GM10248 (cell line): ENCODE data around the gene SDC1.
"Not testable (repeated sequence)": the region's sequence is repeated elsewhere in the genome, so short reads cannot be mapped to it uniquely, and the experiment has no call there.

ENCODE experiments used
- CTCF ChIA-PET: fragments of 300-600 bp; sonication (Branson Sonifier 250); formaldehyde crosslinking; extraction: SDS; loops from one replicate; lab custom pipeline; 2021; ENCODE audit warnings: antibody characterized with exemption; lab: Yijun Ruan, JAX
- POLR2A ChIA-PET: fragments of 350-650 bp; sonication (Branson Sonifier 250); formaldehyde crosslinking; extraction: SDS; loops from one replicate; lab custom pipeline; 2020; ENCODE audit warnings: antibody characterized with exemption; lab: Yijun Ruan, JAX
- DNase-seq: peaks from one replicate; pipeline ENCODE4 v3.0.0; 2012; ENCODE audit errors: extremely low spot score
- TF ChIP-seq, protein P1 (sequence below): IDR thresholded peaks from 2 replicates; pipeline ENCODE4 v1.5.1; 2012; ENCODE audit warnings: mild to moderate bottlenecking, low read depth; ENCODE audit errors: extremely low read depth, missing control alignments, control extremely low read depth

Gene SDC1

GRCh38 chr2:20236496-20236895 lies 11.6 kb upstream of the SDC1 start:
- DNase-seq = no peak
- ChIA-PET POLR2A (no interaction called here), CTCF (interaction anchor here (1.0 to 6.6 kb wide), 3 partner anchors 9 to 12 kb away, joined by 3 to 38 read pairs (median 3); partner anchors contain the start of gene SDC1)
- TF ChIP-seq, protein P1, sequence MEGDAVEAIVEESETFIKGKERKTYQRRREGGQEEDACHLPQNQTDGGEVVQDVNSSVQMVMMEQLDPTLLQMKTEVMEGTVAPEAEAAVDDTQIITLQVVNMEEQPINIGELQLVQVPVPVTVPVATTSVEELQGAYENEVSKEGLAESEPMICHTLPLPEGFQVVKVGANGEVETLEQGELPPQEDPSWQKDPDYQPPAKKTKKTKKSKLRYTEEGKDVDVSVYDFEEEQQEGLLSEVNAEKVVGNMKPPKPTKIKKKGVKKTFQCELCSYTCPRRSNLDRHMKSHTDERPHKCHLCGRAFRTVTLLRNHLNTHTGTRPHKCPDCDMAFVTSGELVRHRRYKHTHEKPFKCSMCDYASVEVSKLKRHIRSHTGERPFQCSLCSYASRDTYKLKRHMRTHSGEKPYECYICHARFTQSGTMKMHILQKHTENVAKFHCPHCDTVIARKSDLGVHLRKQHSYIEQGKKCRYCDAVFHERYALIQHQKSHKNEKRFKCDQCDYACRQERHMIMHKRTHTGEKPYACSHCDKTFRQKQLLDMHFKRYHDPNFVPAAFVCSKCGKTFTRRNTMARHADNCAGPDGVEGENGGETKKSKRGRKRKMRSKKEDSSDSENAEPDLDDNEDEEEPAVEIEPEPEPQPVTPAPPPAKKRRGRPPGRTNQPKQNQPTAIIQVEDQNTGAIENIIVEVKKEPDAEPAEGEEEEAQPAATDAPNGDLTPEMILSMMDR = no peak

DNA sequence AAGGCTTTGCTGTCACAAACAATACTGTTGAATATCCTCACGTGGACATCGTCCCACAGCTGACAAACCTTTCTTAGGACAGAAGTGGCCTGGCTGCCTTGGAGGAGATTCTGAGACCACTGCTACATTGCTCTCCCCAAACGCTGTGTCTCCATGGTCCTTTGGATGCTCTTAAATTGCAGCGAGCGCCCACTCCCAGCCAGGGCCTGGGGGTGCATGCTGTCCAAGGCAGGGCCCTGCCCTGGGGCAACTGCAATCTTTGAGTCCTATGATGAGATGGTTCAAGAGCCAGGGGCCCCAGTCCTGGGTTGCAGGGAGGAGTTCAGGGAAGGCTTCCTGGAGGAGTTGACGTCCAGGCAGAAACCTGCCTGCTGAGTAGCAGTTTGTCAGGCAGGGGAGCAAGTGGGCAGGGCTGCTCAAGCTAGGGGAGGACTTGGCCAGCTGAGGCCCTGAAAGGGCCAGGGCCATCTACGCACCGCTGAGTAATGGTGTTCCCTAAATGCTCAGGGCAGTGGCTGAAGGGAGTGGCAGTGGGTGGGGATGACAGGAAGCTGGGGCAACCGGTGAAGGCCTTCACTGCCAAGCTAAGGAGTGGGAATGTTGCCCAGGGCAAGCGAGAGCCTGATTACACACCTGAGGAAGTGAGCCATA lies 10.8 kb upstream of the SDC1 start:
- DNase-seq = no peak
- ChIA-PET POLR2A (no interaction called here), CTCF (interaction anchor here (1.0 to 1.1 kb wide), 2 partner anchors 10 to 11 kb away, joined by 3 read pairs; partner anchors contain the start of gene SDC1)
- TF ChIP-seq, protein P1 = no peak

DNA sequence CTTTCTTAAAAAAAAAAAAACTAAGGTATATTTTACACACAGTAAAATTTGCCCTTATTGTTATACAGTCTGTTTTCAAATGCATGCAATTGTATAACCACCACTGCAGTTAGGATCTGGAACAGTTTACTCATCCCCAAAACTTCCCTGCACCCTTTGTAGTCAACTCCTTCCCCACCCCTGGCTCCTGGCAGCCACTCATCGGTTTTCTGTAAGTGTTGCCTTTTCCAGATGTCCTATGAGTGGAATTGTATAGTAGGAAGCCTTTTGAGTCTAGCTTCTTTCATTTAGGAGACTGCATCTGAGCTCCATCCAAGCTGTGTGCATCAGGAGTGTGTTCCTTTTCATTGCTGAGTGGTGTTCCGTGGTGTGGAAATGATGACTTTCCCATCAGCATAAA lies 9.7 kb upstream of the SDC1 start:
- DNase-seq, POLR2A ChIA-PET: not testable (repeated sequence)
- CTCF ChIA-PET = interaction anchor here (1.5 to 4.9 kb wide), 3 partner anchors 8 to 20 kb away, joined by 3 to 29 read pairs (median 4); partner anchors contain the start of gene SDC1

DNA sequence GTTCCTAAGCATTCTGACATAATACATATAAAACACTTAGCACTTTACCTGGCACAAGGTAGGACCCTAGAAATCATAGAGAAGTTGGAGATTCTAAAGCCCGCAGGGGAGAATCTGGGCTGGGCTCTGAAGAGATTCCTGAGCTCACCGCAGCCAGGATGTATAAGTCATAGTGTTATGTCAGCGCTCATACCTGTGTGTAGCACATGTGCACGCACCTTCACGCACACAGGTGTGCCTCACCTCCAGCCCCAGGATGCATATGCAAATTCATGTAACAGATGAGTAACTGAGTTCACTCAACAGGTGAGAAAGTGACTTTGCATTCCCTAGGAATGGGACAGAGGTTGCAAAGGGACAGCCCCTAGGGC lies 7.9 kb upstream of the SDC1 start:
- DNase-seq = no peak
- ChIA-PET POLR2A (no interaction called here), CTCF (interaction anchor here (0.9 to 4.9 kb wide), 4 partner anchors 10 to 97 kb away, joined by 3 to 29 read pairs (median 4); no protein-coding TSS in a partner anchor)
- TF ChIP-seq, protein P1 = no peak

GRCh38 chr2:20231598-20232026 lies 6.7 kb upstream of the SDC1 start:
- CTCF ChIA-PET = interaction anchor here (0.9 to 4.9 kb wide), 4 partner anchors 11 to 216 kb away, joined by 3 to 29 read pairs (median 4); no protein-coding TSS in a partner anchor
- DNase-seq = no peak
- POLR2A ChIA-PET = interaction anchor here (0.5 kb wide), 1 partner anchor 124 kb away, joined by 4 read pairs; no protein-coding TSS in a partner anchor
- TF ChIP-seq, protein P1 = no peak

GRCh38 chr2:20231159-20231558 lies 6.2 kb upstream of the SDC1 start:
- TF ChIP-seq, protein P1 = no peak
- DNase-seq = no peak
- POLR2A ChIA-PET = no interaction called here
- CTCF ChIA-PET = interaction anchor here (0.9 to 4.9 kb wide), 3 partner anchors 12 to 215 kb away, joined by 3 to 29 read pairs (median 5); no protein-coding TSS in a partner anchor

GRCh38 chr2:20230114-20230425 lies 5.1 kb upstream of the SDC1 start:
- TF ChIP-seq, protein P1 = no peak
- CTCF ChIA-PET = interaction anchor here (4.9 kb wide), 1 partner anchor 13 kb away, joined by 29 read pairs; no protein-coding TSS in a partner anchor
- POLR2A ChIA-PET = no interaction called here
- no peak for DNase-seq
